ENCODE results near the gene SOX9. TPM values are rescaled to one million over a fixed set of nuclear protein-coding genes. Genes with fewer than 3 reads are reported as not detected.
"Not testable (repeated sequence)": the region's sequence is repeated elsewhere in the genome, so short reads cannot be mapped to it uniquely, and the experiment has no call there.

The SOX9 gene
- total and polyA plus RNA-seq, 3 donors from 2014 or later = 80.0 to 240 (median 166) TPM

GRCh38 chr17:72139212-72139611, 18.4 kb downstream of the SOX9 start:
- Histone ChIP-seq H3K27ac (no peak overlapping the region), H3K27me3 (no peaks in the 10 kb centered on the region), H3K9me3 (no peaks in the 10 kb centered on the region), H3K4me1 (no peaks in the 10 kb centered on the region), H3K36me3 (ENCODE audit: low read depth, missing control alignments) (no peaks in the 10 kb centered on the region), H3K4me3 (no peak overlapping the region)
- DNase-seq = no peak
- WGBS, 2 donors = 89 to 92% methylated on average over 1 of the region's 1 CpG
- intact Hi-C loops (cut with DNase I; ENCODE audit: low total_unique reads) = no loop called here
- no peak for TF ChIP-seq CTCF (IDR thresholded peaks at IDR 0.05)
- no peak for TF ChIP-seq POLR2A (IDR thresholded peaks at IDR 0.05)

GRCh38 chr17:72141336-72141735, 20.5 kb downstream of the SOX9 start:
- no peak for DNase-seq
- no peaks in the 10 kb centered on the region for H3K4me1 ChIP-seq
- no peak overlapping the region for H3K4me3 ChIP-seq
- WGBS, 2 donors = 90 to 93% methylated on average over 7 of the region's 7 CpGs
- intact Hi-C loops (cut with DNase I; ENCODE audit: low total_unique reads) = no loop called here
- no peaks in the 10 kb centered on the region for H3K36me3 ChIP-seq (ENCODE audit: low read depth, missing control alignments)
- H3K27me3 ChIP-seq = no peaks in the 10 kb centered on the region
- TF ChIP-seq CTCF (IDR thresholded peaks at IDR 0.05) (no peak), POLR2A (IDR thresholded peaks at IDR 0.05) (no peak)
- no peaks in the 10 kb centered on the region for H3K9me3 ChIP-seq
- H3K27ac ChIP-seq = no peak overlapping the region

GRCh38 chr17:72142097-72142496, 21.3 kb downstream of the SOX9 start:
- H3K27ac ChIP-seq; H3K4me1 ChIP-seq; H3K36me3 ChIP-seq (ENCODE audit: low read depth, missing control alignments); H3K4me3 ChIP-seq; H3K27me3 ChIP-seq; DNase-seq; intact Hi-C loops (cut with DNase I; ENCODE audit: low total_unique reads); H3K9me3 ChIP-seq: not testable (repeated sequence)
- WGBS, 2 donors = 95 to 96% methylated on average over 11 of the region's 11 CpGs

GRCh38 chr17:72142614-72143013, 21.8 kb downstream of the SOX9 start:
- H3K9me3 ChIP-seq = no peaks in the 10 kb centered on the region
- H3K4me3 ChIP-seq = no peak overlapping the region
- TF ChIP-seq POLR2A (IDR thresholded peaks at IDR 0.05) (no peak), CTCF (IDR thresholded peaks at IDR 0.05) (no peak)
- H3K4me1 ChIP-seq = no peaks in the 10 kb centered on the region
- no peak overlapping the region for H3K27ac ChIP-seq
- intact Hi-C loops (cut with DNase I; ENCODE audit: low total_unique reads) = no loop called here
- 95 to 97% methylated on average over 2 of the region's 2 CpGs for WGBS, 2 donors
- no peaks in the 10 kb centered on the region for H3K27me3 ChIP-seq
- no peak for DNase-seq
- no peaks in the 10 kb centered on the region for H3K36me3 ChIP-seq (ENCODE audit: low read depth, missing control alignments)

GRCh38 chr17:72143245-72143644, 22.4 kb downstream of the SOX9 start:
- intact Hi-C loops (cut with DNase I; ENCODE audit: low total_unique reads) = no loop called here
- Histone ChIP-seq H3K9me3 (no peaks in the 10 kb centered on the region), H3K4me3 (no peak overlapping the region), H3K4me1 (no peaks in the 10 kb centered on the region), H3K27me3 (no peaks in the 10 kb centered on the region), H3K27ac (no peak overlapping the region), H3K36me3 (ENCODE audit: low read depth, missing control alignments) (no peaks in the 10 kb centered on the region)
- TF ChIP-seq CTCF (IDR thresholded peaks at IDR 0.05) (no peak), POLR2A (IDR thresholded peaks at IDR 0.05) (no peak)
- WGBS, 2 donors = 75 to 84% methylated on average over 5 of the region's 5 CpGs
- no peak for DNase-seq

Measured in testis (tissue), 3 donors.